ENCODE data around the gene CSF2.
"Not testable (repeated sequence)": the region's sequence is repeated elsewhere in the genome, so short reads cannot be mapped to it uniquely, and the experiment has no call there.

Gene CSF2

DNA sequence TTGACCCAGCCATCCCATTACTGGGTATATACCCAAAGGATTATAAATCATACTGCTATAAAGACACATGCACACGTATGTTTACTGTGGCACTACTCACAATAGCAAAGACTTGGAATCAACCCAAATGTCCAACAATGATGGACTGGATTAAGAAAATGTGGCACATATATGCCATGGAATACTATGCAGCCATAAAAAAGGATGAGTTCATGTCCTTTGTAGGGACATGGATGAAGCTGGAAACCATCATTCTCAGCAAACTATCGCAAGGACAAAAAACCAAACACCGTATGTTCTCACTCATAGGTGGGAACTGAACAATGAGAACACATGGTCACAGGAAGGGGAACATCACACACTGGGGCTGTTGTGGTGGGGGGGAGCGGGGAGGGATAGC lies 35.4 kb downstream of the CSF2 start:
- DNase-seq (ENCODE audit: low read depth in 2 of 2), result not testable (repeated sequence)

GRCh38 chr5:132109494-132110053 lies 36.0 kb downstream of the CSF2 start:
- DNase-seq (ENCODE audit: low read depth in 2 of 2), result no peak

DNA sequence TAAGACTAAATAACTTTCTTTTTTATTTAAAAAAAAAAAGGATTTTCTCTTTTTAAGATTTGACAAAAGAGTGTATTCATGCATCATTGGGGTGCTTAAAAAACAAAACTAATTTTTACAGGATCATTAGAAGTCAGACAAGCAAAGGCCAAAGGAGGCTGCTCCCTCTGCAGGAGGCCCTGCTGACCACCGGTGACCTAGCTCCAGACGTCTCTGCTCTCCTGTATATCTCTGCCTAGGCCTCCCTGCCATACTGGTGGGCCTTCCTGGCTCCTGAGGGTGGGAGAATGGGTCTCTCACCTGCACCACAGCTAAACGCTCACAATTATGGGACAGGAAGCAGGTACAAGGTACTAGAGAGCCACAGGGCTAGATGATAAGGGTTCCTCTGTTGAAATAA lies 36.6 kb downstream of the CSF2 start:
- no peak for DNase-seq (ENCODE audit: low read depth in 2 of 2)

- DNase-seq (ENCODE audit: low read depth in 2 of 2), result no peak
Observed at GRCh38 chr5:132110930-132111329, 37.3 kb downstream of the CSF2 start.

DNA sequence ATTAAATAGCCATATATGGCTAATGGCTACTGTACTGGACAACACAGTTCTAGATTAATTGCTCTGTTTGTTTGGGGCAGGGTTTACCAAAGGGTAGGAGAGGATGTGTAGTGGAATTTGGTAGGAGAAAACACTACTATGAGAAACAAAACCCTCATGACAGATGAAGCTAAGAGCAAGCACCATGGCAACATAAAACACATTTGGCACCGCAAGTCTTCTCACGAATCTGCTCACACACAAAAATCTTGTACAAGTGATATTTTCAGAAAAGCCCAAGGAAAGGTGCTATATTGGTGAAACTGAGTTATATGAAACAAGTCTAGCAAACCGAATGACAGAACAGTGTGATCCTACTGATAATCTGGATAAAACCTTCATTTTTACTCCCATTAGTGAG lies 38.5 kb downstream of the CSF2 start:
- DNase-seq (ENCODE audit: low read depth in 2 of 2), result no peak

DNA sequence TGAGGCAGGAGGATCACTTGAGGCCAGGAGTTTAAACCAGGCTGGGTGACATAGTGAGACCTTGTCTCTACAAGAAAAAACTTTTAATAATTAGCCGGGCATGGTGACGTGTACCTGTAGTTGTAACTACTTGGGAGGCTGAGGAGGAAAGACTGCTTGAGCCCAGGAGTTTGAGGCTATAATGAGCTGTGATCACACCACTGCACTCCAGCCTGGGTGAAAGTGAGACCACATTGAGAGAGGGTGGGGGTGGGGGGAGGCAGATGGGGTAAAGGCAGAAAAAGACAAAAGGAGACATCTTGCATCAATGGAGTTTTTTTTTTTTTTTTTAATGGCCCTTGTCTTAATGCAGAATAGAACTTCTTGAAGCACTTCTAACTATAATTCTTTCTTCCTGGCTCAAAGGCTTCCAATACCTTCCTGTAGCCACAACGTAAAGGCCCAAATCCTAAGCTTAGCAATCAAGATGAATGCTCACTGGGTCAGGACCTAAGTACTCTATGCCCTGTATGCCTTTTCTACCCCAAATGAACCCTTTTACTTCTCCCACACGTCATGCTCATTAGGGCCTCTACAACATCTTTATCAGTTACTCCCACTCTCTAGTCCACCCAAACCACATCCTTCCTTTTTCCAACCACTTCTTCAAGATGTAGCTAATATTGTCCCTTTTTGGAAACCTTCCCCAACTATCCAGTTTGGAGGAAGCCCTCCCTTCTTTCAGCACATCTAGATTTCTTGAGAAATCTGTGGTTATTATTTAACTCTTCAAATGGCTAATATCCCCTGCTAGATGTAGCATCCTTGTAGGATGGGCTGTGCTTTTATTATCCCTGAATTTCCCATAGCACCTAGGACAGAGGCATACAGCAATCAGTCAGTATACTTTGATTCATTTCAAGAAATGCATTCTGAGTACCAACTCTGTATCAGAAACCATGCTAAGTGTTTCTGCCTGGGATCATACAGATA lies 40.8 kb downstream of the CSF2 start:
- DNase-seq (ENCODE audit: low read depth in 2 of 2), result no peak

DNA sequence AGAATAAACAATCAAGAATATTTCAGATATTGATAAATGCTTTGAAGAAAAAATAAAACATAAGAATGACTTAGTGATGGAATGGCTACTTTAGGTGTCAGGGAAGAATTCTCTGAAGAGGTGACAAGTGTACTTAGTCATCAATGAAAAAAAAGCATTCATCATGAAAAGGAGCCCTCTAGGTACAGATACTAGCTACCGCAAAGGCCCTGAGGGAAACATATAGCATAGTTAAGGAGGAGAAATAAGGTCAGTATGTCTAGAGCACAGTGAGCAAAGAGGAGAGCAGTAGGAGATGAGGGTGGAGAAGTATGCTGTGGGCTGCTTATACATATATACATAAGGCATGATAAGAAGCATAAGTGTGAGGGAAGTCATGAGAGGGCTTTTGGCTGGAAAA lies 41.8 kb downstream of the CSF2 start:
- DNase-seq (ENCODE audit: low read depth in 2 of 2), result no peak

DNA sequence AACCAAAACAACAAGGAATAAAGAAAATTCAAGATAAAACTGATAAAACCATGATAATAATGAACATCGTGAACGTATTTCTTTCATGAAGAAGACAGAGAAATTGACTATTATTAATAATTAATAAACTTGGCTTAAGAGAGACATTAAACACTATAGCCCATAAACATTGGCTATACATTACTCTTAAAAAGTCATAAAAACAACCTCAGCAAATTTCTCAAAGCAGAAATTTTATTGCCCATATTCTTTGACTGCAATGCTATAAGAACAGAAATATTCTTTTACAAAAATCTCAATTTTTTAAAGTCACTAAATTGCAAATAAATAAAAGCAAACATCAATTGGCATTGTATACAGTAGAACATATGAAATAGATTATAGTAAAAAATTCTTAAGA lies 42.5 kb downstream of the CSF2 start:
- no peak for DNase-seq (ENCODE audit: low read depth in 2 of 2)

- DNase-seq (ENCODE audit: low read depth in 2 of 2), result not testable (repeated sequence)
Observed at GRCh38 chr5:132116909-132117489, 43.4 kb downstream of the CSF2 start.

DNA sequence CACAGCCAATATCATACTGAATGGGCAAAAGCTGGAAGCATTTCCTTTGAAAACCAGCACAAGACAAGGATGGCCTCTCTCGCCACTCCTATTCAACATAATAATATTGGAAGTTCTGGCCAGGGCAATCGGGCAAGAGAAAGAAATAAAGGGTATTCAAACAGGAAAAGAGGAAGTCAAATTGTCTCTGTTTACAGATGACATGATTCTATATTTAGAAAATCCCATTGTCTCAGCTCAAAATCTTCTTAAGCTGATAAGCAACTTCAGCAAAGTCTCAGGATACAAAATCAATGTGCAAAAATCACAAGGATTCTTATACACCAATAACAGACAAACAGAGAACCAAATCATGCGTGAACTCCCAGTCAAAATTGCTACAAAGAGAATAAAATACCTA lies 47.1 kb downstream of the CSF2 start:
- DNase-seq (ENCODE audit: low read depth in 2 of 2), result not testable (repeated sequence)

GRCh38 chr5:132122971-132123370 lies 49.4 kb downstream of the CSF2 start:
- not testable (repeated sequence) for DNase-seq (ENCODE audit: low read depth in 2 of 2)

DNA sequence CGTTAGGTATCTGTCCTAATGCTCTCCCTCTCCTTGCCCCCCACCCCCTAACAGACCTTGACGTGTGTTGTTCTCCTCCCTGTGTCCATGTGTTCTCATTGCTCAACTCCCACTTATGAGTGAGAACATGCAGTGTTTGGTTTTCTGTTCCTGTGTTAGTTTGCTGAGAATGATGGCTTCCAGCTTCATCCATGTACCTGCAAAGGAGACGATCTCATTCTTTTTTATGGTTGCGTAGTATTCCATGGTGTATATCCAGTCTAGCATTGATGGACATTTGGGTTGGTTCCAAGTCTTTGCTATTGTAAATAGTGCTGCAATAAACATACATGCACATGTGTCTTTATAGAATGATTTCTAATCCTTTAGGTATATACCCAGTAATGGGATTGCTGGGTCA lies 50.0 kb downstream of the CSF2 start:
- not testable (repeated sequence) for DNase-seq (ENCODE audit: low read depth in 2 of 2)
